ENCODE results near the gene CBR4.
"Not testable (repeated sequence)": the region's sequence is repeated elsewhere in the genome, so short reads cannot be mapped to it uniquely, and the experiment has no call there.

Gene CBR4

GRCh38 chr4:168993714-168994510 is 16.1 kb downstream of the CBR4 start:
- DNase-seq (ENCODE audit: low spot score) = no peak

- not testable (repeated sequence) for DNase-seq (ENCODE audit: low spot score)
Observed at GRCh38 chr4:168992952-168993482, 17.0 kb downstream of the CBR4 start.

- DNase-seq (ENCODE audit: low spot score) = no peak
Observed at GRCh38 chr4:168981942-168982341, 28.1 kb downstream of the CBR4 start.

GRCh38 chr4:168981460-168981859 is 28.6 kb downstream of the CBR4 start:
- DNase-seq (ENCODE audit: low spot score) = no peak

- no peak for DNase-seq (ENCODE audit: low spot score)
Observed at GRCh38 chr4:168979338-168979737, 30.7 kb downstream of the CBR4 start.

GRCh38 chr4:168978001-168978700 is 31.9 kb downstream of the CBR4 start:
- no peak for DNase-seq (ENCODE audit: low spot score)

- DNase-seq (ENCODE audit: low spot score) = no peak
Observed at GRCh38 chr4:168972596-168972995, 37.5 kb downstream of the CBR4 start.

- no peak for DNase-seq (ENCODE audit: low spot score)
Observed at GRCh38 chr4:168960716-168961115, 49.3 kb downstream of the CBR4 start.

- no peak for DNase-seq (ENCODE audit: low spot score)
Observed at GRCh38 chr4:168955674-168956073, 54.4 kb downstream of the CBR4 start.

GRCh38 chr4:168952821-168953246 is 57.2 kb downstream of the CBR4 start:
- not testable (repeated sequence) for DNase-seq (ENCODE audit: low spot score)

- DNase-seq (ENCODE audit: low spot score) = peak; percentile 9
Observed at GRCh38 chr4:168945291-168945690, 64.8 kb downstream of the CBR4 start.

GRCh38 chr4:168942985-168943384 is 67.1 kb downstream of the CBR4 start:
- no peak for DNase-seq (ENCODE audit: low spot score)

Small RNA genes within 50 kb of the gene (small RNA-seq; reads per million reads assigned to genes)
- gene RNY4P17 = 0.08 to 6.3 reads per million in 2 experiments
